ENCODE measurements around the gene SYT7. TPM values are rescaled to one million over a fixed set of nuclear protein-coding genes. Genes with fewer than 3 reads are reported as not detected.

The SYT7 gene
- total and polyA plus RNA-seq, 2 of the 8 experiments (the other 6 are each of a cell fraction or from before 2014, with no cell fraction given), result 9.6 to 10.5 TPM

GRCh38 chr11:61472282-61472681 is 108.6 kb downstream of the SYT7 start:
- Histone ChIP-seq H3K9ac (replicated peaks in 1 of 4; ENCODE audit: extremely low read depth in 1 of 4, low read depth in 3 of 4, low read length in 3 of 4) (no peak overlapping the region; a peak in 1 of 7 replicates), H2AK5ac (ENCODE audit: low read depth, low read length) (no peak overlapping the region), H3K4me2 (ENCODE audit: insufficient read depth in 1 of 2, low read depth in 2 of 2, low read length in 2 of 2) (no peak overlapping the region), H2BK12ac (ENCODE audit: low read depth, low read length) (no peak overlapping the region), H3K27me3 (replicated peaks in 1 of 4; ENCODE audit: control insufficient read depth in 3 of 4, extremely low read depth in 1 of 4, insufficient read depth in 3 of 4, low read length in 3 of 4) (no peaks in the 10 kb centered on the region), H3K9me3 (ENCODE audit: insufficient read depth in 2 of 2, low read depth in 1 of 2, low read length in 1 of 2) (no peaks in the 10 kb centered on the region), H3K18ac (ENCODE audit: extremely low read depth, low read length) (no peak overlapping the region), H4K91ac (replicated peaks; ENCODE audit: insufficient read length, low read length) (no peak overlapping the region), H2BK20ac (ENCODE audit: low read length) (no peak overlapping the region), H2BK120ac (replicated peaks; ENCODE audit: low read depth, low read length) (no peak overlapping the region), H4K8ac (ENCODE audit: extremely low read depth, insufficient read depth, low read length) (no peak overlapping the region), H3K27ac (ENCODE audit: low read depth, low read length) (no peak overlapping the region), H4K5ac (ENCODE audit: insufficient read length, low read depth, low read length) (no peak overlapping the region), H4K20me1 (replicated peaks in 1 of 2; ENCODE audit: control insufficient read depth in 1 of 2, insufficient read depth in 2 of 2, low read length in 2 of 2) (peaks cover 0 to 2% of the 10 kb centered on the region in 2 experiments), H3K79me1 (ENCODE audit: low read depth, low read length) (no peaks in the 10 kb centered on the region), H3K36me3 (ENCODE audit: control insufficient read depth in 2 of 4, insufficient read depth in 4 of 4, low read length in 3 of 4) (0 out of 8 replicates have a peak, but pooled peaks cover 0 to 4% (median 0%) of the 10 kb centered on the region in 4 experiments), H3K23me2 (ENCODE audit: low read depth, low read length) (no peaks in the 10 kb centered on the region), H3K4ac (replicated peaks; ENCODE audit: insufficient read length, low read depth, low read length) (no peak overlapping the region), H3K4me3 (ENCODE audit: extremely low read depth in 1 of 4, insufficient read depth in 2 of 4, low read depth in 3 of 4, low read length in 4 of 4) (no peak overlapping the region), H2BK5ac (ENCODE audit: low read depth, low read length) (no peak overlapping the region), H3K56ac (replicated peaks; ENCODE audit: insufficient read length, low read depth, low read length) (no peak overlapping the region), H2BK15ac (ENCODE audit: low read length) (no peak overlapping the region), H2AFZ (ENCODE audit: low read length) (no peak overlapping the region), H3K23ac (ENCODE audit: insufficient read length) (no peak overlapping the region), H3K14ac (ENCODE audit: insufficient read length) (no peak overlapping the region), H3K4me1 (replicated peaks in 1 of 4; ENCODE audit: control insufficient read depth in 3 of 4, insufficient read depth in 4 of 4, low read length in 3 of 4) (no peaks in the 10 kb centered on the region), H3K79me2 (ENCODE audit: control insufficient read depth in 1 of 2, insufficient read depth in 2 of 2, low read length in 2 of 2) (no peaks in the 10 kb centered on the region)
- POLR2A ChIA-PET (ENCODE audit: partially characterized antibody), result interaction anchor here (0.6 to 1.9 kb wide), 3 partner anchors 10 to 45 kb away, joined by 3 to 5 read pairs (median 3); partner anchors contain the start of gene LRRC10B
- 91% methylated on average over 5 of the region's 5 CpGs; no CpG with 5 or more reads in 1 of the 2 experiments for WGBS, 2 experiments (ENCODE audit: extremely low coverage in 1 of 2, insufficient coverage in 1 of 2, insufficient read length in 1 of 2, insufficient replicate concordance in 2 of 2, low coverage in 1 of 2, low lambda C conversion rate in 2 of 2, missing lambda C conversion rate in 1 of 2)
- DNase-seq (ENCODE audit: low read depth in 1 of 2, low spot score in 2 of 2) (no peak), FAIRE-seq (no peak)
- CTCF ChIA-PET (ENCODE audit: partially characterized antibody), result interaction anchor here (0.6 to 57.8 kb wide), 18 partner anchors 8 to 329 kb away, joined by 3 to 2106 read pairs (median 6); partner anchors contain the start of gene LRRC10B
- TF ChIP-seq GTF2F1 (IDR thresholded peaks at IDR 0.05; ENCODE audit: borderline replicate concordance, low read depth, low read length), result no peak
- TF ChIP-seq TAF7 (optimal IDR thresholded peaks at IDR 0.05; ENCODE audit: borderline replicate concordance, low read depth, low read length), result no peak
- no peak for TF ChIP-seq SIRT6 (IDR thresholded peaks at IDR 0.05; ENCODE audit: low read length)
- no peak for TF ChIP-seq CHD1 (IDR thresholded peaks at IDR 0.05; ENCODE audit: low read depth, low read length)
- TF ChIP-seq ASH2L (IDR thresholded peaks at IDR 0.05; ENCODE audit: low read length), result no peak
- no peak for TF ChIP-seq SIX5 (IDR thresholded peaks at IDR 0.05; ENCODE audit: low read depth, low read length)
- no peak for TF ChIP-seq SUZ12 (IDR thresholded peaks at IDR 0.05; ENCODE audit: low read length)
- TF ChIP-seq RAD21 (IDR thresholded peaks at IDR 0.05 in 1 of 2, conservative IDR thresholded peaks at IDR 0.05 in 1 of 2; ENCODE audit: low read depth in 2 of 2, low read length in 2 of 2), result no peak
- TF ChIP-seq POLR2AphosphoS5 (IDR thresholded peaks at IDR 0.05; ENCODE audit: low read depth, low read length), result no peak
- no peak for TF ChIP-seq HDAC6 (IDR thresholded peaks at IDR 0.05; ENCODE audit: low read depth, low read length)
- TF ChIP-seq KDM1A (IDR thresholded peaks at IDR 0.05; ENCODE audit: borderline replicate concordance, low read length), result no peak
- TF ChIP-seq MAFK (IDR thresholded peaks at IDR 0.05; ENCODE audit: low read depth, low read length), result no peak
- no peak for TF ChIP-seq ATF3 (IDR thresholded peaks at IDR 0.05; ENCODE audit: insufficient read depth, low read depth, low read length)
- no peak for TF ChIP-seq CEBPB (IDR thresholded peaks at IDR 0.05; ENCODE audit: low read depth, low read length)
- TF ChIP-seq CHD2 (IDR thresholded peaks at IDR 0.05; ENCODE audit: low read length), result no peak

Data from H1 (cell line).